K562 (cell line): ENCODE data around the gene PPP1R9B. TPM values are rescaled to one million over a fixed set of nuclear protein-coding genes. Genes with fewer than 3 reads are reported as not detected.
A peak's percentile ranks its signal among the peaks of the same experiment; 100 is the strongest.

Experiments
- ARID1B ChIP-seq: fragments of 450-650 bp; IDR thresholded peaks from 2 replicates; pipeline ENCODE4 v1.6.1; 2016; ENCODE audit warnings: antibody characterized with exemption, mild to moderate bottlenecking, inconsistent platforms
- BHLHE40 ChIP-seq: IDR thresholded peaks from 2 replicates; pipeline ENCODE4 v1.6.1; 2011; ENCODE audit warnings: low read length, improper control_type of control experiment
- CBX3 ChIP-seq, 2 experiments: IDR thresholded peaks; 1 replicate in 1 of 2; 2 replicates in 1 of 2; pipeline ENCODE4 v1.6.1; 2012; ENCODE audit warnings: inconsistent platforms in 2 of 2, low read length in 2 of 2, borderline replicate concordance in 1 of 2, control low read depth in 1 of 2
- CREBBP ChIP-seq: IDR thresholded peaks from one replicate; pipeline ENCODE4 v1.6.1; 2012; ENCODE audit warnings: low read depth, mild to moderate bottlenecking, control low read depth, inconsistent platforms, low read length
- E4F1 ChIP-seq: fragments of 250-450 bp; sonication (Bioruptor Pico); IDR thresholded peaks from 2 replicates; pipeline ENCODE4 v1.5.0; 2021; ENCODE audit warnings: mild to moderate bottlenecking, borderline replicate concordance
- EGR1 ChIP-seq: fragments of 450-650 bp; conservative IDR thresholded peaks from 2 replicates; pipeline ENCODE4 v1.6.1; 2017; ENCODE audit warnings: mild to moderate bottlenecking
- FOXA3 ChIP-seq, 2 experiments: fragments of 450-650 bp in 1 of 2; sonication (generic) in 1 of 2; formaldehyde crosslinking; IDR thresholded peaks in 1 of 2; conservative IDR thresholded peaks in 1 of 2; 2 replicates each; pipeline versions ENCODE4 v1.4.0 to v1.8.0; 2020 to 2022; ENCODE audit warnings: mild to moderate bottlenecking in 2 of 2, missing genetic modification reagents in 1 of 2
- HDAC1 ChIP-seq, 2 experiments: fragments of 450-650 bp; IDR thresholded peaks; 2 replicates each; pipeline ENCODE4 v1.6.1; 2016 to 2017; ENCODE audit warnings: inconsistent platforms in 1 of 2, mild to moderate bottlenecking in 1 of 2, moderate library complexity in 1 of 2
- HEY1 ChIP-seq: fragments of 250-450 bp; sonication (Bioruptor Pico); IDR thresholded peaks from 2 replicates; pipeline ENCODE4 v1.5.0; 2020; ENCODE audit warnings: mild to moderate bottlenecking, moderate library complexity, borderline replicate concordance
- KLF16 ChIP-seq: IDR thresholded peaks from 2 replicates; pipeline ENCODE4 v1.6.1; 2016; ENCODE audit warnings: antibody characterized with exemption
- L3MBTL2 ChIP-seq: fragments of 450-650 bp; IDR thresholded peaks from 2 replicates; pipeline ENCODE4 v1.6.1; 2016; ENCODE audit warnings: mild to moderate bottlenecking, moderate library complexity
- MYC ChIP-seq, 2 experiments: fragments of 250-450 bp in 1 of 2; sonication (Bioruptor Pico) in 1 of 2; IDR thresholded peaks; 2 replicates each; pipeline versions ENCODE4 v1.5.1 to v1.6.1; 2012 to 2021; ENCODE audit warnings: low read depth in 2 of 2, borderline replicate concordance in 1 of 2, improper control_type of control experiment in 1 of 2, low read length in 1 of 2, mild to moderate bottlenecking in 1 of 2, moderate library complexity in 1 of 2
- NCOA1 ChIP-seq: fragments of 450-650 bp; IDR thresholded peaks from 2 replicates; pipeline ENCODE4 v1.6.1; 2016; ENCODE audit warnings: low read depth
- NCOR1 ChIP-seq: fragments of 450-650 bp; IDR thresholded peaks from 2 replicates; pipeline ENCODE4 v1.6.1; 2016; ENCODE audit warnings: mild to moderate bottlenecking, moderate library complexity
- NRF1 ChIP-seq, 2 experiments: fragments of 450-650 bp; IDR thresholded peaks in 1 of 2; conservative IDR thresholded peaks in 1 of 2; 2 replicates each; pipeline ENCODE4 v1.6.1; 2014; ENCODE audit warnings: mild to moderate bottlenecking in 2 of 2
- PKNOX1 ChIP-seq: fragments of 450-650 bp; IDR thresholded peaks from 2 replicates; pipeline ENCODE4 v1.6.1; 2016
- TFAP4 ChIP-seq: sonication (generic); formaldehyde crosslinking; IDR thresholded peaks from 2 replicates; pipeline ENCODE4 v1.8.0; 2022; ENCODE audit warnings: missing genetic modification reagents, mild to moderate bottlenecking, moderate library complexity, borderline replicate concordance
- TRIM24 ChIP-seq, 2 experiments: fragments of 450-650 bp; IDR thresholded peaks; 2 replicates each; pipeline ENCODE4 v1.6.1; 2016
- VEZF1 ChIP-seq: fragments of 200-800 bp; sonication (Bioruptor generic); IDR thresholded peaks from 2 replicates; pipeline ENCODE4 v1.6.1; 2017; ENCODE audit warnings: missing genetic modification characterization, missing compliant biosample characterization
- ZNF263 ChIP-seq: sonication (generic); formaldehyde crosslinking; IDR thresholded peaks from 2 replicates; pipeline ENCODE4 v1.8.0; 2022; ENCODE audit warnings: mild to moderate bottlenecking, missing genetic modification reagents, borderline replicate concordance
- ZNF384 ChIP-seq: IDR thresholded peaks from 2 replicates; pipeline ENCODE4 v1.6.1; 2012; ENCODE audit warnings: low read depth, low read length, improper control_type of control experiment
- ZNF77 ChIP-seq: fragments of 250-450 bp; sonication (Bioruptor Pico); IDR thresholded peaks from 2 replicates; pipeline ENCODE4 v1.5.0; 2020
- polyA plus RNA-seq, 8 experiments: library from polyadenylated mRNA; depleted of rRNA in 4 of 8; stranded (reverse) in 5 of 8; unstranded in 3 of 8; fragments of >200 nt; fragmentation: Nextera tagmentation in 2 of 8; fragmentation: Illumina TruSeq in 1 of 8; extraction: Ambion mirVana in 2 of 8; extraction: Trizol in 1 of 8; gene quantifications; 2 replicates each; pipeline versions ENCODE4 v1.2.1 to v1.2.3, GENCODE V29; 2011 to 2014; ENCODE audit warnings: inconsistent platforms in 1 of 8, missing spikeins in 1 of 8
- total RNA-seq, 7 experiments: library from RNA; depleted of rRNA in 6 of 7; stranded (reverse); fragments of >200 nt in 6 of 7; fragmentation: Illumina TruSeq in 2 of 7; extraction: Trizol in 2 of 7; gene quantifications; 2 replicates each; pipeline versions ENCODE4 v1.2.1 to v1.2.3, GENCODE V29; 2011 to 2021; ENCODE audit warnings: low replicate concordance in 1 of 7

Gene PPP1R9B
- total and polyA plus RNA-seq, 9 of the 15 experiments (the other 6 are each of a cell fraction or from before 2014, with no cell fraction given), result 0.10 to 63.5 (median 24.7) TPM

- no peak for TF ChIP-seq E4F1 (CRISPR knock-in tag)
- TF ChIP-seq CREBBP, result no peak
- peak; percentile 54 to 69 for TF ChIP-seq NRF1 (conservative IDR thresholded peaks at IDR 0.05 in 1 of 2, IDR thresholded peaks at IDR 0.05 in 1 of 2)
- TF ChIP-seq HDAC1 (IDR thresholded peaks at IDR 0.05), result peak in 1 of 2 experiments; percentile 56; a peak in 2 of 4 replicates
- TF ChIP-seq TRIM24 (IDR thresholded peaks at IDR 0.05), result 0 out of 4 replicates have a peak, but pooled peaks of 1 of the 2 experiments have one; percentile 13
- 0 out of 2 replicates have a peak, but pooled peaks have one; percentile 19 for TF ChIP-seq NCOA1
- no peak for TF ChIP-seq MYC (IDR thresholded peaks at IDR 0.05; ENCODE audit: low read depth, low read length)
- no peak for TF ChIP-seq MYC (CRISPR knock-in tag; IDR thresholded peaks at IDR 0.05; ENCODE audit: borderline replicate concordance, low read depth)
- 0 out of 2 replicates have a peak, but pooled peaks have one; percentile 52 for TF ChIP-seq KLF16
- peak; percentile 87 for TF ChIP-seq ZNF263
- peak; percentile 68; the same call in 1 of the 2 replicates for TF ChIP-seq NCOR1
- TF ChIP-seq EGR1, result peak; percentile 96
- TF ChIP-seq TFAP4, result peak; percentile 86; the same call in 1 of the 2 replicates
- no peak for TF ChIP-seq HEY1 (CRISPR knock-in tag)
- TF ChIP-seq BHLHE40, result peak; percentile 94
- no peak for TF ChIP-seq CBX3 (IDR thresholded peaks at IDR 0.05; ENCODE audit: borderline replicate concordance in 1 of 2, low read length in 2 of 2)
- TF ChIP-seq PKNOX1, result no peak
- no peak for TF ChIP-seq ZNF384
- TF ChIP-seq VEZF1 (CRISPR knock-in tag), result peak; percentile 95
- peak; percentile 61; the same call in 1 of the 2 replicates for TF ChIP-seq ARID1B
- peak; percentile 55; the same call in 1 of the 2 replicates for TF ChIP-seq L3MBTL2
- TF ChIP-seq ZNF77 (CRISPR knock-in tag), result no peak
- peak in 1 of 2 experiments; percentile 86; a peak in 1 of 4 replicates for TF ChIP-seq FOXA3 (CRISPR knock-in tag; conservative IDR thresholded peaks at IDR 0.05 in 1 of 2, IDR thresholded peaks at IDR 0.05 in 1 of 2)
Measured at GRCh38 chr17:50101346-50102163, 48.9 kb downstream of the PPP1R9B start (continued).
